ENCODE data around the gene SYCE3.

DNA sequence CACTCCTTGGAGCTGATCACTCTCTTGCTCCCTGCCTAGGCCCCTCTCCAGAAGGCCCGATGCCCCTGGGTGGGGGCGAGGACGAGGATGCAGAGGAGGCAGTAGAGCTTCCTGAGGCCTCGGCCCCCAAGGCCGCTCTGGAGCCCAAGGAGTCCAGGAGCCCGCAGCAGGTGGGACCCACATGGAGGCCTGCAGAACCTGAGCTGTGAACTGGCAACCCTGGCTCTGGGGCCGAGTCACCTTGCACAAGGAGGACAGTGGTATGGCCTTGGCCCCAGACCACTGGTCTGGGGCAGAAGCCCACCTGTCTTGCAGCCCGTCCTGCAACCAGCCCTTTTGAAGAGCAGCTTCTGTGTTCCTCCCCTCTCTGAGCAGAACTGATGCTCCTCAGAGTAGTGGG lies 43.6 kb downstream of the SYCE3 start:
- TF ChIP-seq, protein P1, sequence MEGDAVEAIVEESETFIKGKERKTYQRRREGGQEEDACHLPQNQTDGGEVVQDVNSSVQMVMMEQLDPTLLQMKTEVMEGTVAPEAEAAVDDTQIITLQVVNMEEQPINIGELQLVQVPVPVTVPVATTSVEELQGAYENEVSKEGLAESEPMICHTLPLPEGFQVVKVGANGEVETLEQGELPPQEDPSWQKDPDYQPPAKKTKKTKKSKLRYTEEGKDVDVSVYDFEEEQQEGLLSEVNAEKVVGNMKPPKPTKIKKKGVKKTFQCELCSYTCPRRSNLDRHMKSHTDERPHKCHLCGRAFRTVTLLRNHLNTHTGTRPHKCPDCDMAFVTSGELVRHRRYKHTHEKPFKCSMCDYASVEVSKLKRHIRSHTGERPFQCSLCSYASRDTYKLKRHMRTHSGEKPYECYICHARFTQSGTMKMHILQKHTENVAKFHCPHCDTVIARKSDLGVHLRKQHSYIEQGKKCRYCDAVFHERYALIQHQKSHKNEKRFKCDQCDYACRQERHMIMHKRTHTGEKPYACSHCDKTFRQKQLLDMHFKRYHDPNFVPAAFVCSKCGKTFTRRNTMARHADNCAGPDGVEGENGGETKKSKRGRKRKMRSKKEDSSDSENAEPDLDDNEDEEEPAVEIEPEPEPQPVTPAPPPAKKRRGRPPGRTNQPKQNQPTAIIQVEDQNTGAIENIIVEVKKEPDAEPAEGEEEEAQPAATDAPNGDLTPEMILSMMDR (IDR thresholded peaks at IDR 0.05), result no peak
- TF ChIP-seq POLR2A (IDR thresholded peaks at IDR 0.05; ENCODE audit: low read depth), result no peak
- TF ChIP-seq EP300 (IDR thresholded peaks at IDR 0.05), result no peak
- no peak for TF ChIP-seq POLR2AphosphoS5 (IDR thresholded peaks at IDR 0.05)
